ENCODE measurements around the gene ADAMTS2.

ADAMTS2 gene

GRCh38 chr5:179368126-179368805 lies 23.0 kb upstream of the ADAMTS2 start:
- WGBS, 2 donors (ENCODE audit: extremely low coverage in 2 of 2, insufficient read length in 2 of 2, insufficient replicate concordance in 1 of 2): no CpG with 5 or more reads among the region's 18 CpGs
- no peaks in the 10 kb centered on the region for H3K9me3 ChIP-seq (replicated peaks in 1 of 2; ENCODE audit: control insufficient read depth in 2 of 2, insufficient read depth in 1 of 2, low read depth in 1 of 2, low read length in 2 of 2)
- no peaks in the 10 kb centered on the region for H3K79me1 ChIP-seq (ENCODE audit: low read depth, low read length)
- H3K36me3 ChIP-seq (replicated peaks in 1 of 2; ENCODE audit: control insufficient read depth in 2 of 2, insufficient read depth in 2 of 2, low read length in 2 of 2): no peaks in the 10 kb centered on the region
- H2AFZ ChIP-seq (ENCODE audit: low read length): no peak overlapping the region
- H3K14ac ChIP-seq (ENCODE audit: low read length): no peak overlapping the region
- no peak overlapping the region for H3K27ac ChIP-seq (replicated peaks; ENCODE audit: low read length)
- no peak overlapping the region for H3K4ac ChIP-seq (ENCODE audit: low read length)
- H3K18ac ChIP-seq (ENCODE audit: low read length): peak overlapping the region; percentile 73
- no peak for DNase-seq (ENCODE audit: low spot score)
- no peak overlapping the region for H4K8ac ChIP-seq (ENCODE audit: low read depth, low read length)
- H3K4me2 ChIP-seq (ENCODE audit: insufficient read depth, low read length, poor library complexity, severe bottlenecking): no peak overlapping the region
- peak overlapping the region; percentile 27 for H2AK5ac ChIP-seq (ENCODE audit: low read depth, low read length)
- no peak overlapping the region for H3K4me3 ChIP-seq (ENCODE audit: low read length in 2 of 2)
- no peak overlapping the region for H3K9ac ChIP-seq (ENCODE audit: low read depth, low read length, poor library complexity)
- H2BK15ac ChIP-seq (ENCODE audit: low read length): no peak overlapping the region
- no peak overlapping the region for H3K23ac ChIP-seq (ENCODE audit: low read depth, low read length, poor library complexity)
- H2BK5ac ChIP-seq (ENCODE audit: low read length): no peak overlapping the region
- peak overlapping the region; percentile 10 for H2BK12ac ChIP-seq (ENCODE audit: low read length)
- no peak overlapping the region for H2BK120ac ChIP-seq (ENCODE audit: low read depth, low read length)
- peaks cover 0 to 3% of the 10 kb centered on the region in 2 donors for H3K4me1 ChIP-seq (ENCODE audit: control insufficient read depth in 2 of 2, insufficient read depth in 1 of 2, low read depth in 1 of 2, low read length in 2 of 2)
- H3K27me3 ChIP-seq (ENCODE audit: control insufficient read depth in 3 of 3, insufficient read depth in 3 of 3, low read depth in 1 of 3, low read length in 3 of 3): peaks cover 0 to 3% (median 0%) of the 10 kb centered on the region in 3 experiments
- H4K91ac ChIP-seq (ENCODE audit: low read depth, low read length, poor library complexity): no peak overlapping the region

GRCh38 chr5:179367491-179367890 lies 22.2 kb upstream of the ADAMTS2 start:
- DNase-seq (ENCODE audit: low spot score): no peak
- Histone ChIP-seq H3K4me1 (ENCODE audit: control insufficient read depth in 2 of 2, insufficient read depth in 1 of 2, low read depth in 1 of 2, low read length in 2 of 2) (peaks cover 0 to 3% of the 10 kb centered on the region in 2 donors), H3K4me2 (ENCODE audit: insufficient read depth, low read length, poor library complexity, severe bottlenecking) (no peak overlapping the region), H2BK5ac (ENCODE audit: low read length) (no peak overlapping the region), H3K9me3 (replicated peaks in 1 of 2; ENCODE audit: control insufficient read depth in 2 of 2, insufficient read depth in 1 of 2, low read depth in 1 of 2, low read length in 2 of 2) (no peaks in the 10 kb centered on the region), H3K18ac (ENCODE audit: low read length) (peak overlapping the region; percentile 74), H3K4me3 (ENCODE audit: low read length in 2 of 2) (no peak overlapping the region), H3K14ac (ENCODE audit: low read length) (no peak overlapping the region), H3K79me1 (ENCODE audit: low read depth, low read length) (no peaks in the 10 kb centered on the region), H2BK120ac (ENCODE audit: low read depth, low read length) (no peak overlapping the region), H2BK12ac (ENCODE audit: low read length) (no peak overlapping the region), H3K27ac (replicated peaks; ENCODE audit: low read length) (no peak overlapping the region), H2AK5ac (ENCODE audit: low read depth, low read length) (peak overlapping the region; percentile 27), H3K27me3 (ENCODE audit: control insufficient read depth in 3 of 3, insufficient read depth in 3 of 3, low read depth in 1 of 3, low read length in 3 of 3) (peaks cover 0 to 2% (median 0%) of the 10 kb centered on the region in 3 experiments), H3K9ac (ENCODE audit: low read depth, low read length, poor library complexity) (no peak overlapping the region), H3K23ac (ENCODE audit: low read depth, low read length, poor library complexity) (no peak overlapping the region), H4K8ac (ENCODE audit: low read depth, low read length) (no peak overlapping the region), H3K4ac (ENCODE audit: low read length) (no peak overlapping the region), H2BK15ac (ENCODE audit: low read length) (no peak overlapping the region), H3K36me3 (replicated peaks in 1 of 2; ENCODE audit: control insufficient read depth in 2 of 2, insufficient read depth in 2 of 2, low read length in 2 of 2) (no peaks in the 10 kb centered on the region), H2AFZ (ENCODE audit: low read length) (no peak overlapping the region), H4K91ac (ENCODE audit: low read depth, low read length, poor library complexity) (no peak overlapping the region)
- no CpG with 5 or more reads among the region's 12 CpGs for WGBS, 2 donors (ENCODE audit: extremely low coverage in 2 of 2, insufficient read length in 2 of 2, insufficient replicate concordance in 1 of 2)

- no peak overlapping the region for H2AK5ac ChIP-seq (ENCODE audit: low read depth, low read length)
- no peak overlapping the region for H2BK15ac ChIP-seq (ENCODE audit: low read length)
- peaks cover 0 to 2% of the 10 kb centered on the region in 2 donors for H3K9me3 ChIP-seq (replicated peaks in 1 of 2; ENCODE audit: control insufficient read depth in 2 of 2, insufficient read depth in 1 of 2, low read depth in 1 of 2, low read length in 2 of 2)
- H2BK120ac ChIP-seq (ENCODE audit: low read depth, low read length): no peak overlapping the region
- no peak overlapping the region for H3K23ac ChIP-seq (ENCODE audit: low read depth, low read length, poor library complexity)
- H3K9ac ChIP-seq (ENCODE audit: low read depth, low read length, poor library complexity): no peak overlapping the region
- H3K18ac ChIP-seq (ENCODE audit: low read length): no peak overlapping the region
- H3K4me1 ChIP-seq (ENCODE audit: control insufficient read depth in 2 of 2, insufficient read depth in 1 of 2, low read depth in 1 of 2, low read length in 2 of 2): no peaks in the 10 kb centered on the region
- DNase-seq (ENCODE audit: low spot score): no peak
- no peaks in the 10 kb centered on the region for H3K79me1 ChIP-seq (ENCODE audit: low read depth, low read length)
- no peak overlapping the region for H3K27ac ChIP-seq (replicated peaks; ENCODE audit: low read length)
- no peaks in the 10 kb centered on the region for H3K36me3 ChIP-seq (replicated peaks in 1 of 2; ENCODE audit: control insufficient read depth in 2 of 2, insufficient read depth in 2 of 2, low read length in 2 of 2)
- no peak overlapping the region for H2BK5ac ChIP-seq (ENCODE audit: low read length)
- H3K4me2 ChIP-seq (ENCODE audit: insufficient read depth, low read length, poor library complexity, severe bottlenecking): no peak overlapping the region
- H3K14ac ChIP-seq (ENCODE audit: low read length): no peak overlapping the region
- H2BK12ac ChIP-seq (ENCODE audit: low read length): no peak overlapping the region
- H2AFZ ChIP-seq (ENCODE audit: low read length): no peak overlapping the region
- no peak overlapping the region for H3K4ac ChIP-seq (ENCODE audit: low read length)
- H3K4me3 ChIP-seq (ENCODE audit: low read length in 2 of 2): no peak overlapping the region
- H3K27me3 ChIP-seq (ENCODE audit: control insufficient read depth in 3 of 3, insufficient read depth in 3 of 3, low read depth in 1 of 3, low read length in 3 of 3): peaks cover 0 to 2% (median 0%) of the 10 kb centered on the region in 3 experiments
- no peak overlapping the region for H4K8ac ChIP-seq (ENCODE audit: low read depth, low read length)
- no peak overlapping the region for H4K91ac ChIP-seq (ENCODE audit: low read depth, low read length, poor library complexity)
- no CpG with 5 or more reads among the region's 18 CpGs for WGBS, 2 donors (ENCODE audit: extremely low coverage in 2 of 2, insufficient read length in 2 of 2, insufficient replicate concordance in 1 of 2)
Measured at GRCh38 chr5:179362355-179362754, 17.1 kb upstream of the ADAMTS2 start.

GRCh38 chr5:179361037-179361603 lies 15.9 kb upstream of the ADAMTS2 start:
- no peak overlapping the region for H2BK5ac ChIP-seq (ENCODE audit: low read length)
- H3K9me3 ChIP-seq (replicated peaks in 1 of 2; ENCODE audit: control insufficient read depth in 2 of 2, insufficient read depth in 1 of 2, low read depth in 1 of 2, low read length in 2 of 2): peaks cover 0 to 2% of the 10 kb centered on the region in 2 donors
- peak overlapping the region; percentile 9 for H3K23ac ChIP-seq (ENCODE audit: low read depth, low read length, poor library complexity)
- peaks cover 0 to 2% (median 0%) of the 10 kb centered on the region in 3 experiments for H3K27me3 ChIP-seq (ENCODE audit: control insufficient read depth in 3 of 3, insufficient read depth in 3 of 3, low read depth in 1 of 3, low read length in 3 of 3)
- H4K91ac ChIP-seq (ENCODE audit: low read depth, low read length, poor library complexity): no peak overlapping the region
- H3K79me1 ChIP-seq (ENCODE audit: low read depth, low read length): no peaks in the 10 kb centered on the region
- H3K27ac ChIP-seq (replicated peaks; ENCODE audit: low read length): no peak overlapping the region
- H3K18ac ChIP-seq (ENCODE audit: low read length): peak overlapping the region; percentile 16
- H3K14ac ChIP-seq (ENCODE audit: low read length): no peak overlapping the region
- H2AFZ ChIP-seq (ENCODE audit: low read length): no peak overlapping the region
- no peaks in the 10 kb centered on the region for H3K36me3 ChIP-seq (replicated peaks in 1 of 2; ENCODE audit: control insufficient read depth in 2 of 2, insufficient read depth in 2 of 2, low read length in 2 of 2)
- H2BK120ac ChIP-seq (ENCODE audit: low read depth, low read length): no peak overlapping the region
- no peak overlapping the region for H3K4me2 ChIP-seq (ENCODE audit: insufficient read depth, low read length, poor library complexity, severe bottlenecking)
- no peak overlapping the region for H2BK12ac ChIP-seq (ENCODE audit: low read length)
- H2AK5ac ChIP-seq (ENCODE audit: low read depth, low read length): no peak overlapping the region
- no CpG with 5 or more reads among the region's 16 CpGs for WGBS, 2 donors (ENCODE audit: extremely low coverage in 2 of 2, insufficient read length in 2 of 2, insufficient replicate concordance in 1 of 2)
- H2BK15ac ChIP-seq (ENCODE audit: low read length): no peak overlapping the region
- no peak for DNase-seq (ENCODE audit: low spot score)
- H3K4me3 ChIP-seq (ENCODE audit: low read length in 2 of 2): no peak overlapping the region
- no peak overlapping the region for H3K9ac ChIP-seq (ENCODE audit: low read depth, low read length, poor library complexity)
- no peak overlapping the region for H3K4ac ChIP-seq (ENCODE audit: low read length)
- no peaks in the 10 kb centered on the region for H3K4me1 ChIP-seq (ENCODE audit: control insufficient read depth in 2 of 2, insufficient read depth in 1 of 2, low read depth in 1 of 2, low read length in 2 of 2)
- no peak overlapping the region for H4K8ac ChIP-seq (ENCODE audit: low read depth, low read length)
